GM08714 (cell line): ENCODE measurements around the gene GAB4.
"Not testable (repeated sequence)": the region's sequence is repeated elsewhere in the genome, so short reads cannot be mapped to it uniquely, and the experiment has no call there.

Experiments
- H3K4me3 ChIP-seq: fragments of 200-500 bp; sonication (Bioruptor generic); 2 replicates; pipeline ENCODE4 v1.5.1; 2014; ENCODE audit warnings: mild to moderate bottlenecking, low read length, inconsistent platforms
- ZNF274 ChIP-seq: IDR thresholded peaks from 2 replicates; pipeline ENCODE4 v1.6.1; 2012; ENCODE audit warnings: mild to moderate bottlenecking, low read depth, low read length

The GAB4 gene

DNA sequence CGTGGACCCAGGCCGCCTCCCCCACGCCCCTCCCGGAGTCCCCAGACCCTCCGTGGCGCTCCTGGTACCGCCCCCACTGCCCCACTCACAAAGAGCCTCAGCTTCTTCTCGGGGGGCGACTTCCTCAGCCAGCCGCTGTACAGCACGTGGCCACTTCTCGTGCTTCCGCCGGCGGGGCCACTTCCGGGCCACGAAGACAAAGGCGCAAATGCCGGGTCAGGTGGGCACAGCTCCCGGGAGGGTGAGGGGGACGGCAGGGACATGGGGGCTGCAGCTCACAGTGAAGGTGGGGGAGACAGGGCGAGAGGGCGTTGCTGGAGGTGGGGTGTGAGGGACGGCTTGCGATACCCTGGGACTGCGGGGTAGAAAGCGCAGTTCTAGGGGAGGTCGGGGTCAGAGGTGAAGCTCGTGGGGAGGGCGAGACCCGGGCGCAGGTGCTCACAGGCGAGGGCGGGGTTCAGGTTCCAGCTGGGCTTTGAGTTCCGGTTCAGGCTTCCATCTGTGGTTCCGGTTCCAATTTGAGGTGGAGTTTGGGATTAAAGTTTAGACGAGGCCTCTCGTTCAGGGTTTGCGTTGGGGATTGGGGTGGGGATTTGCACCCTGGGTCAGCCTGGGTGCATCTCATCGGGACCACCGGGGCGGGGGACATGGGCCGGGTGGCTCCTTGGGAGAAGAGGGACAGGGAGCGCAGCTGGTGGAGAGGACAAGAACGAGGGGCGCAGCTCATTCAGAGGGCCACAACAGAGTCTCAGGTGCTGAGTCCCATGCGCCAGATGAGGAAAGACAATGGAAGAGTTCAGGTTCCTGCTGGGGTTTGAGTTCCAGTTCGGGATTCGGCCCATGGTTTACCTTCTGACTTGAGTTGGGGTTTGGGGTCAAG is at the start of gene GAB4:
TSS of gene GAB4 (minus strand) at position 371 of the 880 bp plus-strand sequence. CDS start at position 263, 108 bp downstream.
- TF ChIP-seq ZNF274: no peak
- no peak within 1 kb of the TSS for H3K4me3 ChIP-seq

DNA sequence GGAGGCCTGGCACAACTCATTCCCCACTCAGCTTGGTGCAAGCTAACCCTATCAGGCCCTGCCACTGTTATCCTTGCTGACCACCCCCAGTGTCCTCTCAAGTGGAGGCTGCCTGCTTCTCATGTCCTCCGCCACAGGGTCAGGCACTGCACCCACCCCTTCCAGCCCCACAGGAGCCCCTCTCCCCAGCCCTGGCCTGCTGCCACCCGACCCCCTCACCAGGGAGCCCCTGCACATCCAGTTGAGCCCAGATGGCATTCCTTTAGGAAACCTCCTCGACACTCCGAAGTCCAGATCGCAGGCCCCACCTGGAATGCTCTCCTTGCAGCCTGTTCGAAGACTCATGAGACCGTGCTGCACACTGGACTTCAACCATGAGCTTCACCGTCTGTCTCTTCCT is 48.8 kb upstream of the GAB4 start:
- H3K4me3 ChIP-seq: no peak overlapping the region
- no peak for TF ChIP-seq ZNF274

DNA sequence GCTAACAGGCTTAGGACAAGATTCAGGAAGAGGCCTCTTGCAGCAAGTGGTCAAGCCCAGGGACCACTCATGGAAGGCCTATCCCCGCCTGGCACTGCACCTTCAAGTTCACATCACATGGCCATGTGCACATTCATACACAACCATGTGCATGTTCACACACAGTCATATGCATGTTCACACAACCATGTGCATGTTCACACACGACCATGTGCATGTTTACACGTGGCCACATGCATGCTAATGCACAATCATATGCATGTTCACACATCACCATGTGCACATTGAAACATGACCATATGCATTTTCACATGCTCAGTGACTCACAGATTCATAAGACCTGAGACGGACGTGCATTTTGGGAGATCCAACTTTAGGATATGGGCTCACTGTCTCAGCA is 48.0 kb upstream of the GAB4 start:
- TF ChIP-seq ZNF274: no peak
- H3K4me3 ChIP-seq: no peak overlapping the region

DNA sequence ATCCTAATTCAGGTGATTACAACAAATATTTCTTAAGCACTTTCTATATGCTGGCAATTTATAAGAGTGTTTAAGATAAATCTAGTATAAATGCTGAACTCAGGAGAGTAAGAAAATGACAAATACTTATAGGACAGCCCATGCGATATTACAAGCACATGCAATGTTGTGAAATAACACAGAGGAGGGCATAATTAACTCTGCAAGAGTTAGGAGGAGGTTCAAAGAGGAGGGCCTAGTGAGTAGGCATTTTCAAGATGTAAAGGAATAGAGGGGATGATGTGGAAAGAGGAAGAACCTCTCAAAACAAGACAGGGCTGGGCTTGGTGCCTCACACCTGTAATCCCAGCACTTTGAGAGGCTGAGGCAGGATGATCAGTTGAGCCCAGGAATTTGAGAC is 39.6 kb upstream of the GAB4 start:
- TF ChIP-seq ZNF274: no peak
- no peak overlapping the region for H3K4me3 ChIP-seq

GRCh38 chr22:17046566-17047348 is 38.7 kb upstream of the GAB4 start:
- TF ChIP-seq ZNF274: no peak
- no peak overlapping the region for H3K4me3 ChIP-seq

DNA sequence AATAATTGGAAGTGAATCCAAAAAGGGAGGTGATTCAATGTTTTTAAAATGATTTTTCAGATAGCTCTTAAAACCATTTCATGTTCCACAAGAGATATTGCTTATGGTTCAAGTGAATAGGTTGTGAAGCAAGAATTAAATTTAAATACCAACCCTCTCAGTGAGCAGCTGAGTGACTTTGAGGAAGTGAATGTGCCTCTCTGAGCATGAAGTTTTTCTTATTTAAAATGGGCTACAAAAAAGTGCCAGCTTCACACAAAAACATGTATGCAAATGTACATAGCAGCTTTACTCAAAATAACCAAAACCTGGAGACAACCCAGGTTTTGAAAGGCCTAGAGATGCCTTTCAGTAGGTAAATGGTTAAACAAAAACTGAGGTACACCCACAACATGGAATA is 35.5 kb upstream of the GAB4 start:
- TF ChIP-seq ZNF274: no peak
- no peak overlapping the region for H3K4me3 ChIP-seq

DNA sequence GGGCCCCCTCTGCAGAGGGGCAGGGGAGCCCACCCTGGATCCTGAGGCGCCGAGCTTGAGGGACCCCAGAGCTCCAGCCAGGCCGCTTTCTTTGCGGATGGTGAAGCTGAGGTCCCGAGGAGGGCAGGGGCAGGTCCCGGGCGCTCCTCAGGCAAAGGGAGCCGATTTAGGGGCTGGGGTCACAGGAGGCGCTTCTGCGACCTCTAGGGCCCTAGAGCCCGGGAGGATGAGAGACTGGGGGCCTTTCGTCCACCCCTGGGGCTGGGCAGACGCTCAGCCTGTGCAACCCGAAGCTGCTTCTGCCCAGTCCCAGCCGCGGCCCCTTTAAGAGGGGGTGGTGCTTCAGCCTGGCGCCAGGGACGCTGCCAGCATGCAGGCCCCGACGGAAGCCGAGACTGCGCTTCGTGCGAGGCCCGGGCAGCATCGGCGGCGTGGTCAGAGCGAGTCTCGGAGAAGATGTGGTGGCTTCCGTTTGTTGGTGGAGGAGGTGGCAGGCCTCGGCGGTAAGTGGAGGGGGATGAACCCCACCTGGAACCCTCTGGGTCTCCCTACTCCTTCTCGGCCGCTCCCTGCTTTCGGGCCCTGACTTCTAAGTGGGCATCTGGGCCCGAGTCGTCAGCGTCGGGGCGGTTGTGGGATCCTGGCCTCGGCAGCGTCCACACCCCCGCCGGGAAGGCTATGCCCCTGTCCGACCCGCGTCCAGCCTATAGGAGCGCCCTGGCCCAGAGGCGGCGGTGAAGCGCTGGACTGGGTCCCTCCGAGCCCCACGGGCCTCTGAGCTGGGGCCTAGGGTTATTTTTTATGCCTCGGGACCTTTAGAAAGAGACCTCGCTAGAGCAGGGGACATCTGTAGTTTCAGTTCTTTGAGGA is 29.1 kb upstream of the GAB4 start:
- H3K4me3 ChIP-seq: peak overlapping the region; percentile 24; the same call in 1 of the 2 replicates

DNA sequence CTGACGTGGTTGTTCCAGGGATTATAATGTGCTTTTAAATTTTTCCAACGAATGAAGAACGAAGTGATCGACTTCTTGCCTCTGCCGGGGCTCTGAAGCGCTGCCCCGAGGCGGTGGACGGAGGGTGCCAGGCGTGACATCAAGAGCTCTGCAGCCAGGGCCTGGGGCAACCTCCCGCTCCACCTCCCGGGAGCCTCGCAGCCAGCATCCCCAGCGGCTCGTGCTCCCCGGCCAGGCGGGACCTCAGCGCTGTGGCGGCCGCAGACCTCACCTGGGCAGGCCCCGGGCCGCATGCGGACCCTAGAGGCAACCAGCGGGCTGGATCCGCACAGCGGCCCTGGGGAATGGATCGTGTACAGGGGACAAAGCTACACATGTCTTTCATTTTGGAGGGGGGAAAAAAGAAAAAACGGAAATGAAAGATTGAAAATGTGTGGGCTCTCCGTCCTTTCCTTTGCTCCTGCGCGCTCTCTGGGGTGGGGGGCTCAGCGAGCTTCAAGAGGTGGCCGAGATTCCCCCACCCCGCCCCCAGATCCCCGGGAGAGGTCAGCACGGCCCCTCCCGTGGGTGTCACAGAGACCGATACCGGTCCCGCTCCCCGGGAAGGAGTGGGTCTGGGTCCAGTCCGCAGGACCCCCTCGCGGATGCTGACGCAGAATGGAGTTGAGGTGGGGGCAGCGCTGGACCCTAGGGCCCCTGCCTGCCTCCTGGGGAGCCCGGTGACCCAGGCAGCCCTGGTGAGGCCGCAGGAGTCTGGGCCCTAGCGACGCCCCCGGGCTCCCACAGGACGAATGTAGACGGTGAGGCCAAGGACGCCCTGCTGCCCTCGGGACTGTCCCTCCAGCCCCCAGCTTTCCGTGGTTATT is 28.2 kb upstream of the GAB4 start:
- H3K4me3 ChIP-seq: not testable (repeated sequence)

DNA sequence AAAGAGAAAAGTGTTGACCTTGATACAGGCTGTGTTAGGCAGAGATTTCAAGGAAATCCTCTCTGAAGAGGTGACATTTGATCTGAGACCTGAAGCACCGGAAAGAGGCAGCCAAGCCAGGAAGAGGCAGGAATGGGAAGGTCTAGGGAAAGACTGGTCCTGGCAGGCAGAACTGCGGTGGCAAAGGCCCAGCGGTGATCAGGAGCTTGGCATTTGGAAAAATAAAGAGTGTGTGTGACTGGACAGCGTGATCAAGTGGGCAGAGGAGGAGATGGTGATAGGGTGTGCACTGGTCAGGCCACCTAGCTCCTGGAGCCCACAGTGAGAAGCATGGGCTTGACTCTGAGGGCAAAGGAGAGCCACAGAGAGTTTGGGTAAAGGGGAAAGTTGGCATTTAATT is 27.2 kb upstream of the GAB4 start:
- TF ChIP-seq ZNF274: no peak
- H3K4me3 ChIP-seq: no peak overlapping the region

GRCh38 chr22:17034532-17034931 is 26.5 kb upstream of the GAB4 start:
- H3K4me3 ChIP-seq: not testable (repeated sequence)

GRCh38 chr22:17032277-17032676 is 24.3 kb upstream of the GAB4 start:
- H3K4me3 ChIP-seq: not testable (repeated sequence)

- H3K4me3 ChIP-seq: not testable (repeated sequence)
These were observed 16.4 kb upstream of the GAB4 start for GRCh38 chr22:17024380-17024779.

- not testable (repeated sequence) for H3K4me3 ChIP-seq
These were observed 7.5 kb upstream of the GAB4 start for GRCh38 chr22:17015552-17015951.

DNA sequence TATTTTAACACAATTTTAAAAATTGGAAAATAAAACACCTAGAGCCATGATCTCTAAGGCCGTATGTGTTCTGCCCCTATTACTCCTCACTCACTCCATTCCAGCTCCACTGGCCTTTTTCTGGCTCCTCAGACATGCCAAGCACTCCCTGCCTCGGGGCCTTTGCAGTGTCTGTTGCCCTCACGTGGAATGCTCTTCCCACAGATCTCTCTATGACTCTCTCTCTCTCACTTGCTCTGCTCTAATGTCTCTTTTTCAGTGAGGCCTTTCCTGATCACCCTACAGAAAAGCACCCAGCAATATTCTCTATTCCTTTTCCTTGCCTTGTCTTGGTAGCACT is 6.0 kb upstream of the GAB4 start:
- not testable (repeated sequence) for H3K4me3 ChIP-seq
